A673 (cell line): Measurements from ENCODE around the gene EPN2. TPM values are rescaled to one million over a fixed set of nuclear protein-coding genes. Genes with fewer than 3 reads are reported as not detected.

ENCODE experiments used
- BruUV-seq: library from RNA; stranded (reverse); fragments of 400-500 nt; replicated peaks from 2 replicates; lab custom pipeline; 2021; lab: Mats Ljungman, UMichigan
- CTCF ChIA-PET: fragments of 300-600 bp; sonication (Branson Sonifier 250); formaldehyde crosslinking; loops from one replicate; lab custom pipeline; 2022; ENCODE audit warnings: antibody characterized with exemption; lab: Charles Lee
- POLR2A ChIA-PET: fragments of 300-600 bp; sonication (Branson Sonifier 250); formaldehyde crosslinking; loops from one replicate; lab custom pipeline; 2022; ENCODE audit warnings: antibody characterized with exemption; ENCODE audit not compliant: low non-redundant PET; lab: Charles Lee
- DNase-seq: peaks from one replicate; pipeline ENCODE4 v3.0.0-alpha.2; 2015; ENCODE audit warnings: low spot score
- H3K27ac ChIP-seq: fragments of 200-600 bp; sonication (generic); 2 replicates; pipeline ENCODE4 v1.5.1; 2016; ENCODE audit warnings: mixed run types, low read depth, mild to moderate bottlenecking, mixed read lengths, antibody characterized with exemption, low read length; ENCODE audit not compliant: poor library complexity, severe bottlenecking
- H3K27me3 ChIP-seq: fragments of 200-600 bp; sonication (generic); replicated peaks from 2 replicates; pipeline ENCODE4 v1.6.1; 2017; ENCODE audit warnings: mixed run types, low read depth, mild to moderate bottlenecking, mixed read lengths, antibody characterized with exemption, low read length; ENCODE audit not compliant: insufficient read depth, poor library complexity
- H3K36me3 ChIP-seq: fragments of 200-600 bp; sonication (generic); 2 replicates; pipeline ENCODE4 v1.6.1; 2016; ENCODE audit warnings: mixed run types, mild to moderate bottlenecking, mixed read lengths, antibody characterized with exemption, low read length; ENCODE audit not compliant: insufficient read depth, poor library complexity, severe bottlenecking
- H3K4me1 ChIP-seq: fragments of 200-600 bp; sonication (generic); 2 replicates; pipeline ENCODE4 v1.6.1; 2017; ENCODE audit warnings: mixed run types, mild to moderate bottlenecking, mixed read lengths, antibody characterized with exemption, low read length; ENCODE audit not compliant: insufficient read depth, poor library complexity, severe bottlenecking
- H3K4me3 ChIP-seq: fragments of 200-600 bp; sonication (generic); 2 replicates; pipeline ENCODE4 v1.5.1; 2016; ENCODE audit warnings: low read depth, mixed run types, mild to moderate bottlenecking, mixed read lengths, low read length; ENCODE audit not compliant: poor library complexity, severe bottlenecking
- H3K9me3 ChIP-seq: fragments of 200-600 bp; sonication (generic); 2 replicates; pipeline ENCODE4 v1.6.1; 2016; ENCODE audit warnings: mixed run types, low read depth, mild to moderate bottlenecking, mixed read lengths, antibody characterized with exemption, low read length; ENCODE audit not compliant: poor library complexity, severe bottlenecking
- EZH2 ChIP-seq: fragments of 200-600 bp; sonication (generic); IDR thresholded peaks from 2 replicates; pipeline ENCODE4 v1.6.1; 2017; ENCODE audit warnings: borderline replicate concordance, low read depth, mild to moderate bottlenecking, mixed read lengths, antibody characterized with exemption, low read length; ENCODE audit not compliant: poor library complexity, severe bottlenecking
- intact Hi-C: fragments of 100-400 bp; cut with micrococcal nuclease; formaldehyde crosslinking; loops from one replicate; pipeline ENCODE4 v1.10.0; 2022; ENCODE audit not compliant: unreplicated experiment
- total RNA-seq: library from RNA; stranded (reverse); gene quantifications from 2 replicates; pipeline ENCODE4 v1.2.3, GENCODE V29; 2021
- TF ChIP-seq, protein P1 (sequence below): fragments of 300-800, 200-600 bp; sonication (generic); conservative IDR thresholded peaks from 2 replicates; pipeline ENCODE4 v1.5.1; 2017; ENCODE audit warnings: low read depth, mild to moderate bottlenecking, antibody characterized with exemption, low read length, moderate library complexity, mixed read lengths

Gene EPN2
- total RNA-seq, 1 experiment from 2014 or later = 52.0 TPM

DNA sequence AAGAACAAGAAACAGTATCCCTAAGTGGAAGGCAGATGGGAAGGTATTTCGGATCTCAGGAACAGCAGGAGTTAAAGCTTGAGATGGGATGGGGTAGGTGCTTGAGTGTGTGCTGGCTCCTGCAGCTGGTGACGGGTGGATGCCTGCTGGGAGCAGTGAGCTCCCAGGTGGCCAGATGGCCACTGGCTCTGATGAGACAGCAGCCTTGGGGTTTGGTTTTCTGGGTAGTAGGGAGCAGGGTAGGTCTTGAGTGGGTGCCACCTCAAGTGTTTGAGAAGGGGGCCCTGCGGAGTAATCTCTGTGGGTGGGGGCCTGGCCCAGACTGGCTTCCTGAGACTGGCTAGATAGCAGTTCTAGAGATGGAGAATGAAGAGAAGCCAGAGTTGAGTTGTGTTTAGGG lies 10.3 kb downstream of the EPN2 start:
- POLR2A ChIA-PET = interaction anchor here (0.6 kb wide), 1 partner anchor 140 kb away, joined by 4 read pairs; no protein-coding TSS in a partner anchor
- no TSS peak for BruUV-seq
- DNase-seq = no peak

DNA sequence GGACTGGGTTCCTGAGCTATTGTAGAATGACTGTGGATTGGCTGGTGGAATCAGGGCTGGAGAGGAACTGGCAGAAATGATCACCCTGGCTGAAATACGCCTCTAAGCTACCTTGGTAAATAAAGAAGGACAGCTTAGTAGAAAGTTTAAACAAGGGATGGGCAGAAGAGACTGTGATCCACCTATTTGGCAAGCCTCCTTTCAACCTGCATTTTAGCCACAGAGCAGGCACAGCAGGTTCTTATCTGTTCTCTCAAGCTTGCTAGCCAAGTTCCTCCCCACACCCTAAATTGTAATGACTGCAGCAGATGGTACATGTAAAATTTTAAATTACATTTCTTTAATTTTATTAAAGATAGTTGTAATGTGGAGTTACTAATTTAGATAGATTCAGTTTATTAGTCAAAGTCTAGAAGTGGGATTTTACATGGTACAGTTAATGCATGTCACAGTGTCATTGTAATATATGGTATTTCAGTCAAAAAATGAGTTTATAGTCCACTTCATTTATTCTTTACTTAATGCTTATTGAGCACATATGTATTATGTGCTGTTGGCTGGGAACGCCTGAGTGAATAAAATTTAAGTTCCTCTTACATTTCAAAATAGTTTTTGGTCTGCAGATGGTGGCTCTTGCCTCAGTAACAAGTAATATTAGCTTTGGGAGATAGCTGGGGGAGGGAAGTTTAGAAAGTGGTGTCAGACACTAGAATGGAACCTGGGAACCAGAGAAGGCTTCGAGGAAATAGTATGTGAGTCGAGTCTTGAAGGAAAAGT lies 11.2 kb downstream of the EPN2 start:
- intact Hi-C loops = no loop called here
- ChIA-PET POLR2A (no interaction called here), CTCF (no interaction called here)
- H3K9me3 ChIP-seq = no peaks in the 10 kb centered on the region
- TF ChIP-seq, protein P1, sequence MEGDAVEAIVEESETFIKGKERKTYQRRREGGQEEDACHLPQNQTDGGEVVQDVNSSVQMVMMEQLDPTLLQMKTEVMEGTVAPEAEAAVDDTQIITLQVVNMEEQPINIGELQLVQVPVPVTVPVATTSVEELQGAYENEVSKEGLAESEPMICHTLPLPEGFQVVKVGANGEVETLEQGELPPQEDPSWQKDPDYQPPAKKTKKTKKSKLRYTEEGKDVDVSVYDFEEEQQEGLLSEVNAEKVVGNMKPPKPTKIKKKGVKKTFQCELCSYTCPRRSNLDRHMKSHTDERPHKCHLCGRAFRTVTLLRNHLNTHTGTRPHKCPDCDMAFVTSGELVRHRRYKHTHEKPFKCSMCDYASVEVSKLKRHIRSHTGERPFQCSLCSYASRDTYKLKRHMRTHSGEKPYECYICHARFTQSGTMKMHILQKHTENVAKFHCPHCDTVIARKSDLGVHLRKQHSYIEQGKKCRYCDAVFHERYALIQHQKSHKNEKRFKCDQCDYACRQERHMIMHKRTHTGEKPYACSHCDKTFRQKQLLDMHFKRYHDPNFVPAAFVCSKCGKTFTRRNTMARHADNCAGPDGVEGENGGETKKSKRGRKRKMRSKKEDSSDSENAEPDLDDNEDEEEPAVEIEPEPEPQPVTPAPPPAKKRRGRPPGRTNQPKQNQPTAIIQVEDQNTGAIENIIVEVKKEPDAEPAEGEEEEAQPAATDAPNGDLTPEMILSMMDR = no peak
- TF ChIP-seq EZH2 = no peak
- peak overlapping the region; percentile 13 for H3K27ac ChIP-seq
- no peak for DNase-seq
- peaks cover 19% of the 10 kb centered on the region for H3K4me1 ChIP-seq
- no peaks in the 10 kb centered on the region for H3K36me3 ChIP-seq
- H3K4me3 ChIP-seq = no peak overlapping the region
- no peaks in the 10 kb centered on the region for H3K27me3 ChIP-seq
- BruUV-seq = no TSS peak

More for the DNA sequence above, 10.3 kb downstream of the EPN2 start:
- intact Hi-C loops = no loop called here
- Histone ChIP-seq H3K36me3 (no peaks in the 10 kb centered on the region), H3K4me1 (peaks cover 23% of the 10 kb centered on the region), H3K4me3 (no peak overlapping the region), H3K27me3 (no peaks in the 10 kb centered on the region), H3K9me3 (no peaks in the 10 kb centered on the region), H3K27ac (peak overlapping the region; percentile 13)
- no peak for TF ChIP-seq EZH2
- TF ChIP-seq, protein P1 = no peak
- CTCF ChIA-PET = no interaction called here

DNA sequence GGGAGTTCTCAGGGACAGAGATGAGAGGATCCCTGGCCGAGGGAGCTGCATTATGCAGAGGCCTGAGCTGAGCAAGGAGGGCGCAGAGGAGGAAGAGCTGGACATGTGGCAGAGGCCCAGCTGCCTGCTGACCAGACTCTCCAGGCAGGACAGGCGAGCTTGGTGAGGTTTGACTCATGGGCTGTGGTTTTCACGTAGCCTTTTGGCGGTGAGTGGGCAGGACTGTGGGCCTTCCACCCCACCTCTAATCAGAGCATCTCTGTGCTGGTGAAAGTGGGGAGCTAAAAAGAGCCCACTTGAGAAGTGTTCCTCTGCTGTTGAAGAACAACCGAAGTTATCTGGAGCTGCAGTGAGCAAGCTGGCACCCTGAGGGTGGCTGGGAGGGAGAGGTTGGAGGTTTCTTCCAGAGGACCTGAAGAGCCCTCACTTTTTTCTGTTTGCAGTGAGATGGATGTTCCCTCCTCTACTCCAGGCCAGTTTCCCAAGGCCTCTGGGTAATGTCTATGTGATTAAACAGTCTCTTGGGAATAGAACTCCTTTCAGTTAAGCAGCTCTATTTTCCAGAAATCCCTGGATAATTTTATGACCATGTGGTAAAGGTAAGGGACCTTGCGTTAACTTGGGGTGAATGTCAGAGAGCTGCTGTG lies 11.9 kb downstream of the EPN2 start:
- H3K9me3 ChIP-seq = no peaks in the 10 kb centered on the region
- H3K27ac ChIP-seq = no peak overlapping the region
- H3K27me3 ChIP-seq = no peaks in the 10 kb centered on the region
- no peak overlapping the region for H3K4me3 ChIP-seq
- no TSS peak for BruUV-seq
- POLR2A ChIA-PET = no interaction called here
- CTCF ChIA-PET = no interaction called here
- peaks cover 19% of the 10 kb centered on the region for H3K4me1 ChIP-seq
- no peak for DNase-seq
- no peaks in the 10 kb centered on the region for H3K36me3 ChIP-seq
- intact Hi-C loops = no loop called here
- TF ChIP-seq, protein P1 = no peak
- TF ChIP-seq EZH2 = no peak
